ENCODE data around the gene UCK2. TPM values are rescaled to one million over a fixed set of nuclear protein-coding genes. Genes with fewer than 3 reads are reported as not detected.

Gene UCK2
- total RNA-seq, 2 donors from 2014 or later, result 65.8 to 73.6 TPM

GRCh38 chr1:165832902-165833301 is 5.5 kb downstream of the UCK2 start:
- H3K36me3 ChIP-seq (ENCODE audit: control insufficient read depth, insufficient read depth, low read length), result peaks cover 8% of the 10 kb centered on the region
- H3K9me3 ChIP-seq (ENCODE audit: control insufficient read depth, low read length), result no peaks in the 10 kb centered on the region
- peaks cover 33% of the 10 kb centered on the region for H3K4me1 Mint-ChIP-seq
- no peak for DNase-seq
- TF ChIP-seq CTCF (conservative IDR thresholded peaks at IDR 0.05), result no peak
- no peaks in the 10 kb centered on the region for H3K27me3 Mint-ChIP-seq (ENCODE audit: insufficient read depth)
- no peaks in the 10 kb centered on the region for H3K27me3 ChIP-seq (ENCODE audit: control insufficient read depth, insufficient read depth, low read length, poor library complexity, severe bottlenecking)
- peak overlapping the region; percentile 1 for H3K27ac Mint-ChIP-seq
- no peak overlapping the region for H3K4me3 ChIP-seq (ENCODE audit: low read length)
- no peak overlapping the region for H3K27ac ChIP-seq (ENCODE audit: low read depth, low read length)
- H3K4me3 Mint-ChIP-seq, result no peak overlapping the region
- 88 to 92% methylated on average over 8 to 9 of the region's 9 CpGs for WGBS, 2 experiments (ENCODE audit: insufficient coverage in 1 of 2, insufficient read length in 1 of 2)
- H3K36me3 Mint-ChIP-seq (ENCODE audit: low read depth), result peaks cover 16% of the 10 kb centered on the region
- no peak overlapping the region for H3K9ac ChIP-seq (ENCODE audit: extremely low read depth, low read length, poor library complexity, severe bottlenecking)
- no peaks in the 10 kb centered on the region for H3K9me3 Mint-ChIP-seq
- H3K4me1 ChIP-seq (ENCODE audit: control insufficient read depth, insufficient read depth, low read length), result peaks cover 5% of the 10 kb centered on the region

GRCh38 chr1:165833358-165833757 is 5.9 kb downstream of the UCK2 start:
- H3K9me3 Mint-ChIP-seq, result no peaks in the 10 kb centered on the region
- no peaks in the 10 kb centered on the region for H3K27me3 ChIP-seq (ENCODE audit: control insufficient read depth, insufficient read depth, low read length, poor library complexity, severe bottlenecking)
- no peaks in the 10 kb centered on the region for H3K27me3 Mint-ChIP-seq (ENCODE audit: insufficient read depth)
- no peak overlapping the region for H3K4me3 Mint-ChIP-seq
- peaks cover 8% of the 10 kb centered on the region for H3K36me3 ChIP-seq (ENCODE audit: control insufficient read depth, insufficient read depth, low read length)
- H3K4me1 Mint-ChIP-seq, result peaks cover 33% of the 10 kb centered on the region
- no peak overlapping the region for H3K9ac ChIP-seq (ENCODE audit: extremely low read depth, low read length, poor library complexity, severe bottlenecking)
- H3K4me3 ChIP-seq (ENCODE audit: low read length), result no peak overlapping the region
- peak overlapping the region; percentile 1 for H3K27ac Mint-ChIP-seq
- no peaks in the 10 kb centered on the region for H3K9me3 ChIP-seq (ENCODE audit: control insufficient read depth, low read length)
- no peak for TF ChIP-seq CTCF (conservative IDR thresholded peaks at IDR 0.05)
- DNase-seq, result no peak
- peaks cover 19% of the 10 kb centered on the region for H3K36me3 Mint-ChIP-seq (ENCODE audit: low read depth)
- no peak overlapping the region for H3K27ac ChIP-seq (ENCODE audit: low read depth, low read length)
- H3K4me1 ChIP-seq (ENCODE audit: control insufficient read depth, insufficient read depth, low read length), result peaks cover 5% of the 10 kb centered on the region
- WGBS, 2 experiments (ENCODE audit: insufficient coverage in 1 of 2, insufficient read length in 1 of 2), result 80% methylated on average over 2 of the region's 2 CpGs; no CpG with 5 or more reads in 1 of the 2 experiments

- H3K4me1 Mint-ChIP-seq, result peaks cover 35% of the 10 kb centered on the region
- TF ChIP-seq CTCF (conservative IDR thresholded peaks at IDR 0.05), result no peak
- no peak overlapping the region for H3K27ac ChIP-seq (ENCODE audit: low read depth, low read length)
- no peaks in the 10 kb centered on the region for H3K9me3 Mint-ChIP-seq
- H3K4me3 ChIP-seq (ENCODE audit: low read length), result no peak overlapping the region
- H3K36me3 Mint-ChIP-seq (ENCODE audit: low read depth), result peaks cover 21% of the 10 kb centered on the region
- peaks cover 5% of the 10 kb centered on the region for H3K4me1 ChIP-seq (ENCODE audit: control insufficient read depth, insufficient read depth, low read length)
- H3K27me3 Mint-ChIP-seq (ENCODE audit: insufficient read depth), result no peaks in the 10 kb centered on the region
- DNase-seq, result no peak
- H3K36me3 ChIP-seq (ENCODE audit: control insufficient read depth, insufficient read depth, low read length), result peaks cover 8% of the 10 kb centered on the region
- H3K9ac ChIP-seq (ENCODE audit: extremely low read depth, low read length, poor library complexity, severe bottlenecking), result no peak overlapping the region
- H3K9me3 ChIP-seq (ENCODE audit: control insufficient read depth, low read length), result no peaks in the 10 kb centered on the region
- 78% methylated on average over 1 of the region's 1 CpG; no CpG with 5 or more reads in 1 of the 2 experiments for WGBS, 2 experiments (ENCODE audit: insufficient coverage in 1 of 2, insufficient read length in 1 of 2)
- H3K27me3 ChIP-seq (ENCODE audit: control insufficient read depth, insufficient read depth, low read length, poor library complexity, severe bottlenecking), result no peaks in the 10 kb centered on the region
- no peak overlapping the region for H3K27ac Mint-ChIP-seq
- H3K4me3 Mint-ChIP-seq, result no peak overlapping the region
Observed at GRCh38 chr1:165834229-165834628, 6.8 kb downstream of the UCK2 start.

Data from endodermal cell (in vitro differentiated cells).